Choroid plexus epithelial cell (primary cell): ENCODE data around the gene COP1.

Source experiments
- DNase-seq: peaks from one replicate; pipeline ENCODE4 v3.0.0-alpha.2; 2010; ENCODE audit warnings: low read depth
- H3K4me3 ChIP-seq: 2 replicates; pipeline ENCODE4 v1.5.1; 2011; ENCODE audit warnings: low read depth, mild to moderate bottlenecking, control low read depth, low read length, moderate library complexity
- TF ChIP-seq, protein P1 (sequence below): conservative IDR thresholded peaks from 2 replicates; pipeline ENCODE4 v1.5.1; 2011; ENCODE audit warnings: low read depth, mild to moderate bottlenecking, control low read depth, inconsistent platforms, low read length, moderate library complexity

The COP1 gene

DNA sequence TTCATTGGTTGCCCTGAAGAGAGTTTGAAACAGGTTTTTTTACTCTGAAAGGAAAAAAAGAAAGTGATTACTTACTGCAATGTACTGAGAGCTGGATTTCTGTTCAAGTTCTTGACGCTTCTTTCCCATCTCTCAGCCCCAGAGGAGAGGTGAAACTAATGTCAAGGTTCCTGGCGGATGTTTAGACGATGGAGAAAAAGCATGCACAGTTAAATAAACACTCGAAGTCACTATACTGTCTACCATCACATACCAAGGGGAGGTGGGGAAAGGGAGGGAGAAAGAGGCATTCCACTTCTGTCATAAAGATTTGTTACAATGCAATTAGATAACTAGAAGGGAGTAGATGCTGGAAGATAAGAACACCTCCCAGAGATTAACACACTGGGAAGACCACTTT, 286.7 kb downstream of the COP1 start:
- DNase-seq, result peak; percentile 52
- TF ChIP-seq, protein P1, sequence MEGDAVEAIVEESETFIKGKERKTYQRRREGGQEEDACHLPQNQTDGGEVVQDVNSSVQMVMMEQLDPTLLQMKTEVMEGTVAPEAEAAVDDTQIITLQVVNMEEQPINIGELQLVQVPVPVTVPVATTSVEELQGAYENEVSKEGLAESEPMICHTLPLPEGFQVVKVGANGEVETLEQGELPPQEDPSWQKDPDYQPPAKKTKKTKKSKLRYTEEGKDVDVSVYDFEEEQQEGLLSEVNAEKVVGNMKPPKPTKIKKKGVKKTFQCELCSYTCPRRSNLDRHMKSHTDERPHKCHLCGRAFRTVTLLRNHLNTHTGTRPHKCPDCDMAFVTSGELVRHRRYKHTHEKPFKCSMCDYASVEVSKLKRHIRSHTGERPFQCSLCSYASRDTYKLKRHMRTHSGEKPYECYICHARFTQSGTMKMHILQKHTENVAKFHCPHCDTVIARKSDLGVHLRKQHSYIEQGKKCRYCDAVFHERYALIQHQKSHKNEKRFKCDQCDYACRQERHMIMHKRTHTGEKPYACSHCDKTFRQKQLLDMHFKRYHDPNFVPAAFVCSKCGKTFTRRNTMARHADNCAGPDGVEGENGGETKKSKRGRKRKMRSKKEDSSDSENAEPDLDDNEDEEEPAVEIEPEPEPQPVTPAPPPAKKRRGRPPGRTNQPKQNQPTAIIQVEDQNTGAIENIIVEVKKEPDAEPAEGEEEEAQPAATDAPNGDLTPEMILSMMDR, result no peak
- H3K4me3 ChIP-seq, result no peak overlapping the region

DNA sequence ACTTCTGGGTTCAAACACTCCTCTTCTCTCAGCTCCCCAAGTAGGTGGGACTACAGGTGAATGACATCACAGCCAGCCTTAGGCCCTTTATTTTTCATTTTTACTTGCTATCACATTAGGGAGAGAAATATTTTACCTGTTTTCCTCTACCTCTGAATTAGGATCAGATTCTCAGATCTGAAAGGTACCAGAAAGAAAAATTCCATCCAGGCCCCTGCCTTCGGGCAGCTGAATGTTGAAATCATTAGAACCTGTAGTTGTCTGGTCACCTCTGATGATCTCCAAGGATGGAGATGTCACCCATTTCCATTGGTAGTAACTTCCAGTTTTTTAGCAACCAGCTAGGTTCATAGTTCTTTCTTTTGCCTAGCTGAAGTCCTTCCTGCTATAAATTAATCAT, 288.1 kb downstream of the COP1 start:
- DNase-seq, result no peak
- no peak overlapping the region for H3K4me3 ChIP-seq
- TF ChIP-seq, protein P1, result no peak

DNA sequence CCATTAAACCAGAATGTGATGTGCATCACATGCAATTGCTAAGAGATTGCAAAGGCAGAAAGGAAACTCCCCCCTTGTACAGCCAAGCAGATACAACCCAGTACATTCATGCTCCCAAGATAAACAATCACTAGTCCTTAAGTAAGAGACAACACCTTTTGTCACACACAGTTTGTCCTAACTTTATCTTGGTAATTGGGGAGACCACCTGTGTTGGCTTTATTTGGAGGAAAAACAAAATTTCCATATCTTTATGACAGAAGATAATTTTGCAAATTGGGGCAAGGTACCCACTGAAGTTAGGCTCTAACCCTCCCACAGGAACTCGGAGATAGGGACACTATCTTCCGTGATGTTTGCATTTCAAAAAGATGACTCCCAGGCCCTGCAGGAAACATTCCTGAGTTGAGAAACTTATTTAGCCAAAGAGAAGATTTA, 288.7 kb downstream of the COP1 start:
- peak; percentile 14 for DNase-seq
- TF ChIP-seq, protein P1, result no peak

DNA sequence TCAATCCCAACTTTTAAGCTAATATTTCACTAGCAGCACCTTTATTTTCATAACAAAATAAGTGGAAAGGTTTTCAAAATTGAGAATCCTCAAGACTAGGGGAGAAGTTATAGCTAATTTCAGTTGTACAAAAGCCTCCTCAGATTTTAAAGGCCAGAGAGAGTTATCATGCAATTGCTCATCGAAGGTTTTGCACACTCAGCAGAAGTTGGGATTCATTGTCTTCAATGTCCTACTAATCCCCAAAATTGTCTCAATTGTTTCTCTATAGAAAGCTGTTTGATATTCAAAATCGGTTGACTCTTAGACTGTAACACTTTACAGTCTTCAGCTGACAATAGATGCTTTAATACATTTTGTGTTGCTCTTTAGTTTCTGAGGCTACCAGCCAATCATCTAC, 293.0 kb downstream of the COP1 start:
- no peak overlapping the region for H3K4me3 ChIP-seq
- no peak for DNase-seq
- TF ChIP-seq, protein P1, result no peak

More for the DNA sequence above, 288.7 kb downstream of the COP1 start:
- no peak overlapping the region for H3K4me3 ChIP-seq

DNA sequence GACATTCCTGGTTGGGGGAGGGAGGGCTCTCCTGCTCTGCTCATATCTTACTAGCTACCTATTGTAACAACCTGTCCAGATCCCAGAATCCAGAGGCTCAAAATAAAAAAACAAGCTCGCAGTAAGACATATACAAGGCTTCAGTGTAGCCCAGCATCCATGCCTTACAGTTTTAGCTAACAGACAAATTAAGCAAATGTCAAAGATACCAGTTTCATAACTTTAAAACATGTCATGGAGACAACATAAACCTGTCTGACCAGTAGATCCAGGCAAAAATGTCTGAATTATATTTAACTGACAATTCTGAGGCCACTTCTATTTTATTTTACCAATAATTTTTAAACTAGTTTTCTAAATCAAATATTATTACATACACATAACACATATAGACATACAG, 295.9 kb downstream of the COP1 start:
- TF ChIP-seq, protein P1, result no peak
- H3K4me3 ChIP-seq, result no peak overlapping the region
- DNase-seq, result no peak

DNA sequence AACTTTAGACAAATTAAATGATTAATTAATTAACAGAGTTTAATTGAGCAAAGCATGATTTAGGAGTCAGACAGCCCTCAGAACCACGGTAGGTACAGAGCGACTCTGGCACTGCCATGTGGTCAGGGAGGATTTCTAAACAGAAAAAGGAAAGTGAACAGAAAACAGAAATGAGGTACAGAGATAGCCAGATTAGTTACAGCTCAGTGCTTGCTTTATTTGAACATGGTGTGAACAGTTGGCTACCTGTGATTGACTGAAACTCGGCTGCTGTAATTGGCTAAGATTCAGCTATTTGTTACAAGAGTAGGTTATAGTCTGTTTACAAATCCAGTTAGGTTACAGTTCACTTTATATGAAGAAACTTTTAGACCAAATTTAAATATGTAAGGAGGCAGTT, 300.7 kb downstream of the COP1 start:
- no peak for DNase-seq
- TF ChIP-seq, protein P1, result no peak
- H3K4me3 ChIP-seq, result no peak overlapping the region

DNA sequence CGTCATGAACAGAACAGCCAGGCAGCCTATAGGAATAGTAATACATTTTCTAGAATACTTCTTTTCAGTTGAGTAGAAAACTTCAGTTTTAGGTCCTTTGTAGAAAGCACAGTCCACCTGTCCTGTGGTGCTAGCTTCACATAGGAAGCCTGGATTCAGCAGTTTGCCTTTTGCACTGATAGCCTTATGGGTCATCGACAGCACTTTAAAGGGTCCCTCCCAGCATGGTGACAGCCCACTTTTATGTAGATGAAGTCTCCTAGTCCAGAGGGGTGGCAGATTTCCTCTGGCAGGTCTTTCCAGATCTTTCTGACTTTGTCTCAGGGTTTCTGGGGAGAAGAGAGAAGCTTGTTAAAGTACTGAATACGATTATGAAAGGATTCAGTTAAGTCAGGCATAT, 302.3 kb downstream of the COP1 start:
- no peak overlapping the region for H3K4me3 ChIP-seq
- DNase-seq, result no peak
- TF ChIP-seq, protein P1, result no peak
